Measurements from ENCODE around the gene GPER1. TPM values are rescaled to one million over a fixed set of nuclear protein-coding genes. Genes with fewer than 3 reads are reported as not detected.
A peak's percentile ranks its signal among the peaks of the same experiment; 100 is the strongest.

The GPER1 gene
- total RNA-seq, 1 experiment from 2014 or later: 1.2 TPM

GRCh38 chr7:1044189-1045068 lies 43.5 kb upstream of the GPER1 start, which contains the start of gene GPR146:
TSS of gene GPR146 (plus strand) at chr7:1044546. CDS start at chr7:1057516, 12,970 bp downstream.
- ChIA-PET RAD21 (ENCODE audit: low non-redundant PET in 1 of 2, low total read pairs in 2 of 2, uncharacterized antibody in 2 of 2, unreplicated experiment in 2 of 2) (no interaction called here), CTCF (interaction anchor here (0.7 to 1.3 kb wide), 2 partner anchors 15 to 42 kb away, joined by 3 read pairs; no protein-coding TSS in a partner anchor), POLR2A (no interaction called here)
- Histone ChIP-seq H3K36me3 (ENCODE audit: control insufficient read depth in 1 of 2, insufficient read depth in 2 of 2, low read length in 2 of 2) (no peaks in the 10 kb centered on the region), H3K4me1 (ENCODE audit: control insufficient read depth in 1 of 2, insufficient read depth in 2 of 2, low read length in 2 of 2) (peaks cover 13 to 21% of the 10 kb centered on the region in 2 experiments), H3K27me3 (ENCODE audit: insufficient read depth, low read length) (no peaks in the 10 kb centered on the region), H3K4me3 (replicated peaks in 1 of 2; ENCODE audit: low read depth in 1 of 2, low read length in 2 of 2) (peak within 1 kb of the TSS; percentile 54 to 61), H3K9ac (ENCODE audit: low read length) (peak within 1 kb of the TSS; percentile 64), H3K9me3 (ENCODE audit: control insufficient read depth in 1 of 2, insufficient read depth in 1 of 2, low read depth in 1 of 2, low read length in 2 of 2) (no peaks in the 10 kb centered on the region), H3K79me2 (ENCODE audit: insufficient read depth, low read length) (peaks cover 22% of the 10 kb centered on the region; the same call in 1 of the 2 replicates), H2AFZ (ENCODE audit: low read depth, low read length, poor library complexity, severe bottlenecking) (no peak within 1 kb of the TSS), H4K20me1 (ENCODE audit: insufficient read depth) (no peaks in the 10 kb centered on the region), H3K9me2 (ENCODE audit: insufficient read depth) (no peaks in the 10 kb centered on the region), H3K4me2 (ENCODE audit: low read length) (peak within 1 kb of the TSS; percentile 90), H3K27ac (ENCODE audit: low read depth, low read length) (peak within 1 kb of the TSS; percentile 68)
- ATAC-seq (peak; percentile 98), DNase-seq (ENCODE audit: low read depth, low spot score) (peak; percentile 86)
- intact Hi-C loops (cut with micrococcal nuclease): no loop called here
- BruUV-seq (replicated peaks): no TSS peak
- TF ChIP-seq CBX3 (IDR thresholded peaks at IDR 0.05; ENCODE audit: low read depth) (no peak), RAD21 (IDR thresholded peaks at IDR 0.05; ENCODE audit: low read depth) (no peak; the same call in 1 of the 2 replicates), ELF1 (IDR thresholded peaks at IDR 0.05; ENCODE audit: borderline replicate concordance, low read depth) (no peak), YY1 (IDR thresholded peaks at IDR 0.05; ENCODE audit: extremely low read depth, insufficient replicate concordance, low read depth, low read length) (no peak), FOSL1 (IDR thresholded peaks at IDR 0.05; ENCODE audit: low read depth) (no peak), EGR1 (IDR thresholded peaks at IDR 0.05; ENCODE audit: low read depth) (0 out of 2 replicates have a peak, but pooled peaks have one; percentile 49), SRF (IDR thresholded peaks at IDR 0.05; ENCODE audit: low read depth) (no peak), POLR2A (IDR thresholded peaks at IDR 0.05; ENCODE audit: borderline replicate concordance, extremely low read depth, insufficient read depth, insufficient read length) (peak; percentile 21), CEBPB (IDR thresholded peaks at IDR 0.05; ENCODE audit: low read depth) (no peak), EZH2phosphoT487 (IDR thresholded peaks at IDR 0.05; ENCODE audit: borderline replicate concordance) (no peak), ZBTB33 (IDR thresholded peaks at IDR 0.05; ENCODE audit: extremely low read depth, insufficient replicate concordance, low read length) (peak; percentile 87), MAX (IDR thresholded peaks at IDR 0.05) (peak; percentile 47; the same call in 1 of the 2 replicates), POLR2AphosphoS5 (IDR thresholded peaks at IDR 0.05; ENCODE audit: low read depth, low read length) (peak; percentile 65), REST (IDR thresholded peaks at IDR 0.05; ENCODE audit: low read depth) (no peak), JUND (IDR thresholded peaks at IDR 0.05) (no peak), TCF7L2 (IDR thresholded peaks at IDR 0.05; ENCODE audit: borderline replicate concordance, extremely low read depth, insufficient read depth, insufficient read length) (no peak)
- TF ChIP-seq, protein P1, sequence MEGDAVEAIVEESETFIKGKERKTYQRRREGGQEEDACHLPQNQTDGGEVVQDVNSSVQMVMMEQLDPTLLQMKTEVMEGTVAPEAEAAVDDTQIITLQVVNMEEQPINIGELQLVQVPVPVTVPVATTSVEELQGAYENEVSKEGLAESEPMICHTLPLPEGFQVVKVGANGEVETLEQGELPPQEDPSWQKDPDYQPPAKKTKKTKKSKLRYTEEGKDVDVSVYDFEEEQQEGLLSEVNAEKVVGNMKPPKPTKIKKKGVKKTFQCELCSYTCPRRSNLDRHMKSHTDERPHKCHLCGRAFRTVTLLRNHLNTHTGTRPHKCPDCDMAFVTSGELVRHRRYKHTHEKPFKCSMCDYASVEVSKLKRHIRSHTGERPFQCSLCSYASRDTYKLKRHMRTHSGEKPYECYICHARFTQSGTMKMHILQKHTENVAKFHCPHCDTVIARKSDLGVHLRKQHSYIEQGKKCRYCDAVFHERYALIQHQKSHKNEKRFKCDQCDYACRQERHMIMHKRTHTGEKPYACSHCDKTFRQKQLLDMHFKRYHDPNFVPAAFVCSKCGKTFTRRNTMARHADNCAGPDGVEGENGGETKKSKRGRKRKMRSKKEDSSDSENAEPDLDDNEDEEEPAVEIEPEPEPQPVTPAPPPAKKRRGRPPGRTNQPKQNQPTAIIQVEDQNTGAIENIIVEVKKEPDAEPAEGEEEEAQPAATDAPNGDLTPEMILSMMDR (IDR thresholded peaks at IDR 0.05 in 2 of 3, conservative IDR thresholded peaks at IDR 0.05 in 1 of 3; ENCODE audit: borderline replicate concordance in 1 of 3, insufficient read depth in 1 of 3, low read depth in 2 of 3, low read length in 2 of 3): peak; percentile 26 to 63 (median 54); a peak in 5 of 6 replicates
- TF ChIP-seq, protein P2, sequence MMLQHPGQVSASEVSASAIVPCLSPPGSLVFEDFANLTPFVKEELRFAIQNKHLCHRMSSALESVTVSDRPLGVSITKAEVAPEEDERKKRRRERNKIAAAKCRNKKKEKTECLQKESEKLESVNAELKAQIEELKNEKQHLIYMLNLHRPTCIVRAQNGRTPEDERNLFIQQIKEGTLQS (IDR thresholded peaks at IDR 0.05): no peak
